Endothelial cell of umbilical vein (primary cell): ENCODE data around the gene CTU1. TPM values are rescaled to one million over a fixed set of nuclear protein-coding genes. Genes with fewer than 3 reads are reported as not detected.

ENCODE experiments used
- BruUV-seq: library from RNA; stranded (reverse); fragments of 400-500 nt; replicated peaks from 2 replicates; lab custom pipeline; 2021; lab: Mats Ljungman, UMichigan
- CTCF ChIA-PET: fragments of 300-600, 350-600 bp; sonication (Branson Sonifier 250); formaldehyde crosslinking; loops from one replicate; lab custom pipeline; 2021; ENCODE audit warnings: antibody characterized with exemption, inconsistent platforms; lab: Charles Lee
- POLR2A ChIA-PET: fragments of 300-600, 350-600 bp; sonication (Branson Sonifier 250); formaldehyde crosslinking; loops from one replicate; lab custom pipeline; 2021; ENCODE audit warnings: antibody characterized with exemption, inconsistent platforms; lab: Charles Lee
- DNase-seq: peaks from one replicate; pipeline ENCODE4 v3.0.0-alpha.2; 2011; ENCODE audit warnings: low read depth, low spot score
- FAIRE-seq: peaks from 2 replicates; lab custom pipeline; 2011; peaks lifted over from hg19 to GRCh38; lab: Jason Lieb, UNC
- H2AFZ ChIP-seq: 2 replicates; pipeline ENCODE4 v1.6.0; 2012; ENCODE audit warnings: low read depth, low read length, control low read depth, inconsistent platforms
- H3K27ac ChIP-seq: 2 replicates; pipeline ENCODE4 v1.5.1; 2011; ENCODE audit warnings: low read depth, mild to moderate bottlenecking, control low read depth, low read length, moderate library complexity; ENCODE audit not compliant: insufficient read depth
- H3K27me3 ChIP-seq, 2 experiments: 2 replicates each; pipeline versions ENCODE4 v1.6.0 to v1.6.1; 2011; ENCODE audit warnings: low read length in 2 of 2, mixed read lengths in 1 of 2; ENCODE audit not compliant: control insufficient read depth in 2 of 2, insufficient read depth in 2 of 2
- H3K36me3 ChIP-seq, 2 experiments: 2 replicates in 1 of 2; 3 replicates in 1 of 2; pipeline ENCODE4 v1.5.1; 2011; ENCODE audit warnings: low read length in 2 of 2, mild to moderate bottlenecking in 1 of 2, moderate library complexity in 1 of 2; ENCODE audit not compliant: control insufficient read depth in 2 of 2, insufficient read depth in 2 of 2; ENCODE audit errors: extremely low read depth in 1 of 2
- H3K4me1 ChIP-seq: 3 replicates; pipeline ENCODE4 v1.5.1; 2011; ENCODE audit warnings: mild to moderate bottlenecking, low read length; ENCODE audit not compliant: control insufficient read depth, insufficient read depth; ENCODE audit errors: extremely low read depth
- H3K4me2 ChIP-seq: 2 replicates; pipeline ENCODE4 v1.6.1; 2011; ENCODE audit warnings: low read length, control low read depth, mixed read lengths; ENCODE audit not compliant: insufficient read depth
- H3K4me3 ChIP-seq, 3 experiments: fragments of 200-600 bp in 1 of 3; sonication (generic), shearing (Covaris generic) in 1 of 3; replicated peaks in 1 of 3; 2 replicates each; pipeline ENCODE4 v1.5.1; 2011 to 2016; ENCODE audit warnings: control low read depth in 3 of 3, low read length in 3 of 3, mild to moderate bottlenecking in 2 of 3, inconsistent platforms in 1 of 3, low read depth in 1 of 3, moderate library complexity in 1 of 3; ENCODE audit not compliant: insufficient read depth in 1 of 3
- H3K79me2 ChIP-seq: 2 replicates; pipeline ENCODE4 v1.6.0; 2012; ENCODE audit warnings: low read length, inconsistent platforms; ENCODE audit not compliant: control insufficient read depth, insufficient read depth
- H3K9ac ChIP-seq: replicated peaks from 2 replicates; pipeline ENCODE3; 2011; ENCODE audit warnings: low read length, control low read depth; ENCODE audit not compliant: insufficient read depth; ENCODE audit errors: extremely low read depth
- H3K9me1 ChIP-seq: replicated peaks from 3 replicates; pipeline ENCODE4 v1.6.0; 2011; ENCODE audit warnings: mild to moderate bottlenecking, low read length; ENCODE audit not compliant: control insufficient read depth, insufficient read depth; ENCODE audit errors: extremely low read depth
- H3K9me3 ChIP-seq: replicated peaks from 2 replicates; pipeline ENCODE4 v1.5.1; 2012; ENCODE audit warnings: low read length, inconsistent platforms; ENCODE audit not compliant: control insufficient read depth, insufficient read depth
- H4K20me1 ChIP-seq: replicated peaks from 2 replicates; pipeline ENCODE3; 2011; ENCODE audit warnings: mild to moderate bottlenecking, low read length; ENCODE audit not compliant: control insufficient read depth, insufficient read depth; ENCODE audit errors: extremely low read depth
- EZH2 ChIP-seq: IDR thresholded peaks from 2 replicates; pipeline ENCODE4 v1.6.1; 2012; ENCODE audit warnings: borderline replicate concordance, low read depth, mild to moderate bottlenecking, moderate library complexity, low read length, inconsistent platforms; ENCODE audit not compliant: severe bottlenecking
- FOS ChIP-seq: IDR thresholded peaks from 2 replicates; pipeline ENCODE4 v1.6.1; 2011; ENCODE audit warnings: mild to moderate bottlenecking, low read length, moderate library complexity, borderline replicate concordance; ENCODE audit not compliant: insufficient read depth
- GATA2 ChIP-seq: IDR thresholded peaks from 2 replicates; pipeline ENCODE4 v1.7.0; 2011; ENCODE audit warnings: low read depth, mild to moderate bottlenecking, moderate library complexity, mixed read lengths, low read length; ENCODE audit not compliant: insufficient read length, insufficient read depth
- JUN ChIP-seq: IDR thresholded peaks from 2 replicates; pipeline ENCODE4 v1.6.1; 2011; ENCODE audit warnings: borderline replicate concordance, low read depth; ENCODE audit not compliant: insufficient read length, insufficient read depth
- MYC ChIP-seq: IDR thresholded peaks from one replicate; pipeline ENCODE4 v1.6.1; 2011; ENCODE audit warnings: mild to moderate bottlenecking, low read depth, low read length
- POLR2A ChIP-seq: IDR thresholded peaks from 2 replicates; pipeline ENCODE4 v1.6.1; 2012; ENCODE audit warnings: low read depth, mild to moderate bottlenecking, control low read depth, low read length
- POLR2AphosphoS5 ChIP-seq: IDR thresholded peaks from 2 replicates; pipeline ENCODE4 v1.6.1; 2012; ENCODE audit warnings: low read depth, mild to moderate bottlenecking, control low read depth, low read length, moderate library complexity; ENCODE audit not compliant: insufficient read depth
- dilution Hi-C: fragments of 300-500 bp; cut with MboI; formaldehyde crosslinking; loops from one replicate; pipeline ENCODE4 v1.15.0; 2019; ENCODE audit warnings: low sequenced_read_pairs; ENCODE audit not compliant: extremely low pct_ligation_motif_present
- intact Hi-C: fragments of 100-400 bp; cut with micrococcal nuclease; formaldehyde crosslinking; loops from one replicate; pipeline ENCODE4 v1.10.0; 2022
- polyA plus RNA-seq, 4 experiments: library from polyadenylated mRNA; depleted of rRNA in 3 of 4; stranded (reverse) in 3 of 4; unstranded in 1 of 4; fragments of >200 nt; gene quantifications; 2 replicates each; pipeline versions ENCODE4 v1.2.1 to v1.2.3, GENCODE V29; 2011 to 2012; ENCODE audit warnings: missing spikeins in 1 of 4
- total RNA-seq: library from RNA; stranded (reverse); gene quantifications from 2 replicates; pipeline ENCODE4 v1.2.3, GENCODE V29; 2021
- TF ChIP-seq, protein P1 (sequence below), 2 donors: IDR thresholded peaks; 1 replicate in 1 of 2; 2 replicates in 1 of 2; pipeline ENCODE4 v1.5.1; 2011; ENCODE audit warnings: low read length in 2 of 2, mild to moderate bottlenecking in 2 of 2, moderate library complexity in 2 of 2, control low read depth in 1 of 2, inconsistent platforms in 1 of 2, low read depth in 1 of 2; ENCODE audit not compliant: insufficient read depth in 1 of 2; ENCODE audit errors: extremely low read depth in 1 of 2
- TF ChIP-seq, protein P2 (sequence below): IDR thresholded peaks from 2 replicates; pipeline ENCODE4 v1.6.1; 2011; ENCODE audit not compliant: insufficient read depth, insufficient read length

CTU1 gene
- total and polyA plus RNA-seq, 2 donors (not counting 3 experiments of a cell fraction or from before 2014, with no cell fraction given), result 6.1 to 8.7 TPM

DNA sequence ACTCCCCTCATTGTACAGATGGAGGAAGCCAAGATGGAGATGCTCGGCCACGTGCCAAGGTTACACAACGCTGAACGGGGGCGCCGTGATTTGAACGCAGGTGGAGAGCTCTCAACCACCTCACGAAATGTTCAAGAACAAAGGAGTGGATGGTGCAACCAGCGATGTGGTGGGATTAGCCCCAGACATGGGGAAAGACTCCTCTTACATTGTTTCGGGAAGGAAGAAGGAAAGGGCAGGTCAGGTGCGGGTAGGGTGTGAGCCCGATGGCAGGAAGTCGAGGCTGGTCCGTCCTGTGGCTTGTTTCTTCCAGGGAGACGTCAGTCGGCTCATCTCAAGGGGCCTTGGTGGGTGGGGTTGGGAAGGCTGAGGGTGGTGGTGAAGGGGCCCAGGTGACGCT lies 18.4 kb downstream of the CTU1 start:
- FAIRE-seq (no peak), DNase-seq (no peak)
- CTCF ChIA-PET, result no interaction called here
- H3K36me3 ChIP-seq, result no peaks in the 10 kb centered on the region
- H3K27ac ChIP-seq, result no peak overlapping the region
- H3K4me3 ChIP-seq, result no peak overlapping the region
- TF ChIP-seq MYC, result no peak
- TF ChIP-seq POLR2A, result no peak
- no peak for TF ChIP-seq FOS
- TF ChIP-seq, protein P1, sequence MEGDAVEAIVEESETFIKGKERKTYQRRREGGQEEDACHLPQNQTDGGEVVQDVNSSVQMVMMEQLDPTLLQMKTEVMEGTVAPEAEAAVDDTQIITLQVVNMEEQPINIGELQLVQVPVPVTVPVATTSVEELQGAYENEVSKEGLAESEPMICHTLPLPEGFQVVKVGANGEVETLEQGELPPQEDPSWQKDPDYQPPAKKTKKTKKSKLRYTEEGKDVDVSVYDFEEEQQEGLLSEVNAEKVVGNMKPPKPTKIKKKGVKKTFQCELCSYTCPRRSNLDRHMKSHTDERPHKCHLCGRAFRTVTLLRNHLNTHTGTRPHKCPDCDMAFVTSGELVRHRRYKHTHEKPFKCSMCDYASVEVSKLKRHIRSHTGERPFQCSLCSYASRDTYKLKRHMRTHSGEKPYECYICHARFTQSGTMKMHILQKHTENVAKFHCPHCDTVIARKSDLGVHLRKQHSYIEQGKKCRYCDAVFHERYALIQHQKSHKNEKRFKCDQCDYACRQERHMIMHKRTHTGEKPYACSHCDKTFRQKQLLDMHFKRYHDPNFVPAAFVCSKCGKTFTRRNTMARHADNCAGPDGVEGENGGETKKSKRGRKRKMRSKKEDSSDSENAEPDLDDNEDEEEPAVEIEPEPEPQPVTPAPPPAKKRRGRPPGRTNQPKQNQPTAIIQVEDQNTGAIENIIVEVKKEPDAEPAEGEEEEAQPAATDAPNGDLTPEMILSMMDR (IDR thresholded peaks at IDR 0.05; ENCODE audit: extremely low read depth in 1 of 2, insufficient read depth in 1 of 2, low read depth in 1 of 2, low read length in 2 of 2), result no peak
- TF ChIP-seq, protein P2, sequence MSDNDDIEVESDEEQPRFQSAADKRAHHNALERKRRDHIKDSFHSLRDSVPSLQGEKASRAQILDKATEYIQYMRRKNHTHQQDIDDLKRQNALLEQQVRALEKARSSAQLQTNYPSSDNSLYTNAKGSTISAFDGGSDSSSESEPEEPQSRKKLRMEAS, result no peak
- TF ChIP-seq JUN, result no peak
- TF ChIP-seq POLR2AphosphoS5, result no peak
- TF ChIP-seq EZH2, result no peak
- TF ChIP-seq GATA2, result no peak
- H3K27me3 ChIP-seq, result no peaks in the 10 kb centered on the region
- peaks cover 8% of the 10 kb centered on the region for H3K4me1 ChIP-seq
- dilution Hi-C loops, result no loop called here
- H3K79me2 ChIP-seq, result no peaks in the 10 kb centered on the region
- no peaks in the 10 kb centered on the region for H4K20me1 ChIP-seq
- H2AFZ ChIP-seq, result no peak overlapping the region
- H3K9me3 ChIP-seq, result no peaks in the 10 kb centered on the region
- intact Hi-C loops, result no loop called here
- H3K9me1 ChIP-seq, result no peaks in the 10 kb centered on the region
- BruUV-seq, result no TSS peak
- POLR2A ChIA-PET, result no interaction called here
- H3K9ac ChIP-seq, result no peak overlapping the region
- no peak overlapping the region for H3K4me2 ChIP-seq
